CD14-positive monocyte (primary cell): ENCODE data around the gene ZDHHC3. TPM values are rescaled to one million over a fixed set of nuclear protein-coding genes. Genes with fewer than 3 reads are reported as not detected.

Experiments used
- DNase-seq, 3 donors: peaks; one replicate each; pipeline ENCODE4 v3.0.0-alpha.2; 2011 to 2022
- H2AFZ ChIP-seq: 2 replicates; pipeline ENCODE4 v1.6.0; 2012; ENCODE audit warnings: mild to moderate bottlenecking, low read depth, low read length, inconsistent platforms; ENCODE audit not compliant: insufficient read depth, poor library complexity, severe bottlenecking
- H3K27ac ChIP-seq, 2 donors: 1 replicate in 1 of 2; 2 replicates in 1 of 2; pipeline ENCODE4 v1.5.1; 2012 to 2013; ENCODE audit warnings: low read length in 2 of 2, control low read depth in 1 of 2, inconsistent platforms in 1 of 2, low read depth in 1 of 2, mild to moderate bottlenecking in 1 of 2
- H3K27me3 ChIP-seq, 2 donors: one replicate each; pipeline versions ENCODE4 v1.6.0 to v1.6.1; 2011 to 2013; ENCODE audit warnings: low read length in 2 of 2; ENCODE audit not compliant: control insufficient read depth in 2 of 2, insufficient read depth in 2 of 2
- H3K36me3 ChIP-seq, 2 donors: replicated peaks in 1 of 2; 1 replicate in 1 of 2; 2 replicates in 1 of 2; pipeline versions ENCODE4 v1.5.1 to v1.6.1; 2012 to 2013; ENCODE audit warnings: low read length in 2 of 2, control low read depth in 1 of 2, inconsistent platforms in 1 of 2, mild to moderate bottlenecking in 1 of 2; ENCODE audit not compliant: insufficient read depth in 2 of 2, control insufficient read depth in 1 of 2
- H3K4me1 ChIP-seq, 2 donors: 1 replicate in 1 of 2; 2 replicates in 1 of 2; pipeline versions ENCODE4 v1.5.1 to v1.6.1; 2012 to 2013; ENCODE audit warnings: low read length in 2 of 2, control low read depth in 1 of 2, inconsistent platforms in 1 of 2, mild to moderate bottlenecking in 1 of 2, moderate library complexity in 1 of 2; ENCODE audit not compliant: insufficient read depth in 2 of 2, control insufficient read depth in 1 of 2
- H3K4me2 ChIP-seq: replicated peaks from 2 replicates; pipeline ENCODE3; 2012; ENCODE audit warnings: low read length, moderate library complexity, mild to moderate bottlenecking; ENCODE audit not compliant: poor library complexity, severe bottlenecking; ENCODE audit errors: extremely low read depth
- H3K4me3 ChIP-seq, 3 experiments: fragments of 200-600 bp in 1 of 3; sonication (generic) in 1 of 3; replicated peaks in 1 of 3; 1 replicate in 2 of 3; 2 replicates in 1 of 3; pipeline ENCODE4 v1.5.1; 2011 to 2013; ENCODE audit warnings: low read length in 3 of 3, mild to moderate bottlenecking in 3 of 3, control low read depth in 2 of 3, low read depth in 2 of 3, inconsistent platforms in 1 of 3, moderate library complexity in 1 of 3
- H3K79me2 ChIP-seq: 2 replicates; pipeline ENCODE4 v1.6.0; 2012; ENCODE audit warnings: mild to moderate bottlenecking, control low read depth, inconsistent platforms, low read length, moderate library complexity; ENCODE audit not compliant: insufficient read depth
- H3K9ac ChIP-seq: 2 replicates; pipeline ENCODE4 v1.6.0; 2017; ENCODE audit warnings: low read length, mild to moderate bottlenecking; ENCODE audit not compliant: insufficient read depth, poor library complexity, severe bottlenecking
- H3K9me3 ChIP-seq, 2 donors: replicated peaks in 1 of 2; 1 replicate in 1 of 2; 2 replicates in 1 of 2; pipeline versions ENCODE4 v1.5.1 to v1.6.1; 2012 to 2013; ENCODE audit warnings: low read length in 2 of 2, control low read depth in 1 of 2; ENCODE audit not compliant: control insufficient read depth in 1 of 2, insufficient read depth in 1 of 2
- H4K20me1 ChIP-seq: 2 replicates; pipeline ENCODE4 v1.6.0; 2012; ENCODE audit warnings: mild to moderate bottlenecking, low read length, control low read depth, moderate library complexity; ENCODE audit not compliant: insufficient read depth
- H3K27ac Mint-ChIP-seq, 7 donors: one replicate each; pipeline ENCODE4 v1.8.0; 2020; ENCODE audit warnings: mild to moderate bottlenecking in 7 of 7, mixed read lengths in 7 of 7, moderate library complexity in 6 of 7, inconsistent platforms in 2 of 7
- H3K27me3 Mint-ChIP-seq, 3 donors: one replicate each; pipeline ENCODE4 v1.8.0; 2021 to 2022; ENCODE audit warnings: low read depth in 3 of 3, mild to moderate bottlenecking in 3 of 3, mixed read lengths in 3 of 3, moderate library complexity in 3 of 3, inconsistent platforms in 1 of 3
- H3K36me3 Mint-ChIP-seq, 2 donors: one replicate each; pipeline ENCODE4 v1.8.0; 2020; ENCODE audit warnings: mixed read lengths in 2 of 2, inconsistent platforms in 1 of 2, mild to moderate bottlenecking in 1 of 2
- H3K4me1 Mint-ChIP-seq: one replicate; pipeline ENCODE4 v1.8.0; 2020; ENCODE audit warnings: mild to moderate bottlenecking, mixed read lengths
- H3K4me3 Mint-ChIP-seq, 2 donors: one replicate each; pipeline ENCODE4 v1.8.0; 2020; ENCODE audit warnings: mild to moderate bottlenecking in 2 of 2, mixed read lengths in 2 of 2, moderate library complexity in 1 of 2
- H3K9me3 Mint-ChIP-seq, 7 donors: one replicate each; pipeline ENCODE4 v1.8.0; 2020 to 2022; ENCODE audit warnings: mixed read lengths in 7 of 7, mild to moderate bottlenecking in 6 of 7, moderate library complexity in 6 of 7, inconsistent platforms in 2 of 7
- CTCF ChIP-seq: fragments of 200-600 bp; IDR thresholded peaks from one replicate; pipeline ENCODE4 v1.8.0; 2022; ENCODE audit warnings: antibody characterized with exemption, mild to moderate bottlenecking
- WGBS: methylation state at CpG from one replicate; pipeline ENCODE4 v1.1.5; 2013; ENCODE audit warnings: missing lambda C conversion rate; ENCODE audit not compliant: insufficient coverage; 5-methylcytosine and 5-hydroxymethylcytosine counted together
- intact Hi-C, 2 donors: fragments of 100-400 bp; cut with micrococcal nuclease; formaldehyde crosslinking; loops; one replicate each; pipeline versions ENCODE4 v1.15.0 to v1.15.1; 2023
- polyA plus RNA-seq, 3 donors: library from polyadenylated mRNA; depleted of rRNA in 1 of 3; unstranded in 2 of 3; stranded (reverse) in 1 of 3; fragments of 300-500 nt in 2 of 3; fragments of >200 nt in 1 of 3; fragmentation: Illumina TruSeq in 2 of 3; gene quantifications; 1 replicate in 2 of 3; 2 replicates in 1 of 3; pipeline ENCODE4 v1.2.3, GENCODE V29; 2012 to 2021

Gene ZDHHC3
- polyA plus RNA-seq, 3 donors: 52.1 to 72.6 (median 61.3) TPM

GRCh38 chr3:45016916-45017315 lies 40.9 kb upstream of the ZDHHC3 start:
- no peak overlapping the region for H3K4me2 ChIP-seq
- Mint-ChIP-seq H3K4me3 (no peak overlapping the region), H3K4me1 (peaks cover 12% of the 10 kb centered on the region), H3K27ac (no peak overlapping the region), H3K9me3 (peaks cover 0 to 2% (median 0%) of the 10 kb centered on the region in 7 donors), H3K27me3 (peaks cover 0 to 5% (median 3%) of the 10 kb centered on the region in 3 donors), H3K36me3 (peaks cover 24 to 26% of the 10 kb centered on the region in 2 donors)
- no CpG with 5 or more reads among the region's 2 CpGs for WGBS
- TF ChIP-seq CTCF: no peak
- H3K9ac ChIP-seq: no peak overlapping the region
- DNase-seq: no peak
- H3K4me3 ChIP-seq: no peak overlapping the region
- H4K20me1 ChIP-seq: no peaks in the 10 kb centered on the region
- intact Hi-C loops: no loop called here
- no peaks in the 10 kb centered on the region for H3K9me3 ChIP-seq
- H2AFZ ChIP-seq: no peak overlapping the region
- no peaks in the 10 kb centered on the region for H3K79me2 ChIP-seq
- H3K27me3 ChIP-seq: no peaks in the 10 kb centered on the region
- no peak overlapping the region for H3K27ac ChIP-seq
- peaks cover 0 to 11% of the 10 kb centered on the region in 2 donors for H3K36me3 ChIP-seq
- peaks cover 9 to 10% of the 10 kb centered on the region in 2 donors for H3K4me1 ChIP-seq

- Histone ChIP-seq H3K9ac (no peak overlapping the region), H3K4me3 (peak overlapping the region in 1 of 3 experiments; percentile 17), H3K36me3 (peaks cover 7 to 35% of the 10 kb centered on the region in 2 donors), H2AFZ (peak overlapping the region; percentile 63), H3K79me2 (no peaks in the 10 kb centered on the region), H3K4me1 (peaks cover 19 to 23% of the 10 kb centered on the region in 2 donors), H3K4me2 (peak overlapping the region; percentile 46), H3K9me3 (no peaks in the 10 kb centered on the region), H4K20me1 (no peaks in the 10 kb centered on the region), H3K27ac (peak overlapping the region; percentile 31 to 80), H3K27me3 (no peaks in the 10 kb centered on the region)
- H3K36me3 Mint-ChIP-seq: peaks cover 42 to 49% of the 10 kb centered on the region in 2 donors
- intact Hi-C loops: no loop called here
- DNase-seq: no peak
- peaks cover 0 to 3% (median 0%) of the 10 kb centered on the region in 3 donors for H3K27me3 Mint-ChIP-seq
- H3K4me1 Mint-ChIP-seq: peaks cover 23% of the 10 kb centered on the region
- WGBS: 100% methylated on average over 3 of the region's 4 CpGs
- H3K27ac Mint-ChIP-seq: peak overlapping the region in 5 of 7 donors; percentile 46 to 79 (median 75)
- peaks cover 0 to 2% (median 0%) of the 10 kb centered on the region in 7 donors for H3K9me3 Mint-ChIP-seq
- no peak for TF ChIP-seq CTCF
- no peak overlapping the region for H3K4me3 Mint-ChIP-seq
Measured at GRCh38 chr3:45012577-45012976, 36.6 kb upstream of the ZDHHC3 start.
